Activated CD8-positive, alpha-beta T cell treated with anti-CD3 and anti-CD28 coated beads for 36 hours (primary cell): Measurements from ENCODE around the gene GLYATL1. TPM values are rescaled to one million over a fixed set of nuclear protein-coding genes. Genes with fewer than 3 reads are reported as not detected.

Experiments
- ATAC-seq: fragments of 200-7000 bp; cut with Tn5 transposase; one replicate; pipeline ENCODE4 v1.10.0; 2021; ENCODE audit warnings: mild to moderate bottlenecking, moderate library complexity
- CTCF ChIA-PET: fragments of 350-600 bp; sonication (Branson Sonifier 250); formaldehyde crosslinking; loops from one replicate; lab custom pipeline; 2021; ENCODE audit warnings: antibody characterized with exemption; lab: Charles Lee
- POLR2A ChIA-PET: fragments of 350-600 bp; sonication (Branson Sonifier 250); formaldehyde crosslinking; loops from one replicate; lab custom pipeline; 2021; ENCODE audit warnings: antibody characterized with exemption; lab: Charles Lee
- DNase-seq: peaks from one replicate; pipeline ENCODE4 v3.0.0-alpha.2; 2020
- H3K27ac Mint-ChIP-seq: one replicate; pipeline ENCODE4 v1.8.0; 2021; ENCODE audit warnings: mild to moderate bottlenecking, mixed read lengths
- H3K27me3 Mint-ChIP-seq: one replicate; pipeline ENCODE4 v1.8.0; 2021; ENCODE audit warnings: mixed read lengths
- H3K36me3 Mint-ChIP-seq: one replicate; pipeline ENCODE4 v1.8.0; 2021; ENCODE audit warnings: low read depth, mixed read lengths
- H3K4me1 Mint-ChIP-seq: one replicate; pipeline ENCODE4 v1.8.0; 2021; ENCODE audit warnings: low read depth, mixed read lengths
- H3K4me3 Mint-ChIP-seq: one replicate; pipeline ENCODE4 v1.8.0; 2021; ENCODE audit warnings: mild to moderate bottlenecking, moderate library complexity, mixed read lengths
- H3K9me3 Mint-ChIP-seq: one replicate; pipeline ENCODE4 v1.8.0; 2021; ENCODE audit warnings: mixed read lengths
- CTCF ChIP-seq: fragments of 200-600 bp; IDR thresholded peaks from one replicate; pipeline ENCODE4 v1.8.0; 2022; ENCODE audit warnings: antibody characterized with exemption, mild to moderate bottlenecking
- intact Hi-C: fragments of 100-400 bp; cut with micrococcal nuclease; formaldehyde crosslinking; loops from one replicate; pipeline ENCODE4 v1.10.0; 2022
- total RNA-seq, 2 experiments: library from RNA; stranded (reverse); gene quantifications; one replicate each; pipeline ENCODE4 v1.2.3, GENCODE V29; 2021

The GLYATL1 gene
- total RNA-seq, 2 experiments from 2014 or later = 0.18 TPM; not detected in 1

DNA sequence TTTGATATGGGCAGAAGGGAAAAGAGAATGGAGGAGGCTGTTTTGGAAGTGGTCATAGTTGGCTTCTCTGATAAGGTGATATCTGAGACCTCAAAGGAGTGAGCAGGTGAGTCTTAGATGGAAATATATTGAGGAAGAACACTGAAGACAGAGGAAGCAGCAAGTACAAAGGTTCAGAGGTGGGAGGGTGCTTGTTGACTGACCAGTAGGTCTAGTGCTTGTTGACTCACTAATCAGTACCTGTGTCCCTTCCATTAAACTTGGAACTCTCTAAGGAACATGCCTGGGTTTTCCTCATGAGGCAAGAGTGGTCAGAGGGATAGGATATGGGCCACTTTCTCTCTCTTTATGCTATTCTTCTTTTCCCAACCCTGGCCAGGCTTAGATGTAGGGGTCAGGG, 25.6 kb upstream of the GLYATL1 start:
- peaks cover 9% of the 10 kb centered on the region for H3K27me3 Mint-ChIP-seq
- no peaks in the 10 kb centered on the region for H3K36me3 Mint-ChIP-seq
- POLR2A ChIA-PET = no interaction called here
- peaks cover 15% of the 10 kb centered on the region for H3K9me3 Mint-ChIP-seq
- H3K27ac Mint-ChIP-seq = no peak overlapping the region
- no peak overlapping the region for H3K4me3 Mint-ChIP-seq
- DNase-seq (no peak), ATAC-seq (no peak)
- no peak for TF ChIP-seq CTCF
- intact Hi-C loops = no loop called here
- H3K4me1 Mint-ChIP-seq = no peaks in the 10 kb centered on the region
- CTCF ChIA-PET = no interaction called here

- H3K4me3 Mint-ChIP-seq = no peak overlapping the region
- no peak overlapping the region for H3K27ac Mint-ChIP-seq
- ChIA-PET CTCF (interaction anchor here (1.5 kb wide), 1 partner anchor 243 kb away, joined by 5 read pairs; no protein-coding TSS in a partner anchor), POLR2A (no interaction called here)
- ATAC-seq (no peak), DNase-seq (no peak)
- H3K4me1 Mint-ChIP-seq = no peaks in the 10 kb centered on the region
- H3K9me3 Mint-ChIP-seq = peaks cover 15% of the 10 kb centered on the region
- no peaks in the 10 kb centered on the region for H3K36me3 Mint-ChIP-seq
- TF ChIP-seq CTCF = no peak
- intact Hi-C loops = no loop called here
- peaks cover 6% of the 10 kb centered on the region for H3K27me3 Mint-ChIP-seq
Observed at GRCh38 chr11:58914821-58915543, 24.3 kb upstream of the GLYATL1 start.

GRCh38 chr11:58916637-58917036, 22.7 kb upstream of the GLYATL1 start:
- DNase-seq (no peak), ATAC-seq (no peak)
- POLR2A ChIA-PET = no interaction called here
- H3K4me1 Mint-ChIP-seq = no peaks in the 10 kb centered on the region
- TF ChIP-seq CTCF = no peak
- H3K27me3 Mint-ChIP-seq = peaks cover 2% of the 10 kb centered on the region
- CTCF ChIA-PET = no interaction called here
- peaks cover 15% of the 10 kb centered on the region for H3K9me3 Mint-ChIP-seq
- no peak overlapping the region for H3K27ac Mint-ChIP-seq
- intact Hi-C loops = no loop called here
- H3K4me3 Mint-ChIP-seq = no peak overlapping the region
- no peaks in the 10 kb centered on the region for H3K36me3 Mint-ChIP-seq

GRCh38 chr11:58917159-58917783, 22.0 kb upstream of the GLYATL1 start:
- Mint-ChIP-seq H3K27me3 (peaks cover 1% of the 10 kb centered on the region), H3K27ac (no peak overlapping the region), H3K36me3 (no peaks in the 10 kb centered on the region), H3K4me1 (no peaks in the 10 kb centered on the region), H3K4me3 (no peak overlapping the region), H3K9me3 (peaks cover 15% of the 10 kb centered on the region)
- ChIA-PET CTCF (no interaction called here), POLR2A (no interaction called here)
- no peak for TF ChIP-seq CTCF
- intact Hi-C loops = no loop called here
- ATAC-seq (no peak), DNase-seq (no peak)

- CTCF ChIA-PET = interaction anchor here (1.3 to 2.0 kb wide), 3 partner anchors 13 to 139 kb away, joined by 3 to 5 read pairs (median 3); no protein-coding TSS in a partner anchor
- peaks cover 9% of the 10 kb centered on the region for H3K4me1 Mint-ChIP-seq
Observed at GRCh38 chr11:58919561-58919960, 19.7 kb upstream of the GLYATL1 start.

More at GRCh38 chr11:58919561-58919960, 19.7 kb upstream of the GLYATL1 start:
- H3K9me3 Mint-ChIP-seq = peaks cover 15% of the 10 kb centered on the region
- ATAC-seq (no peak), DNase-seq (no peak)
- intact Hi-C loops = no loop called here
- POLR2A ChIA-PET = no interaction called here
- H3K27ac Mint-ChIP-seq = no peak overlapping the region
- H3K36me3 Mint-ChIP-seq = no peaks in the 10 kb centered on the region
- TF ChIP-seq CTCF = no peak
- H3K27me3 Mint-ChIP-seq = no peaks in the 10 kb centered on the region
- no peak overlapping the region for H3K4me3 Mint-ChIP-seq
